DND-41 (cell line): ENCODE data around the gene CAMK1.

Experiments
- EZH2 ChIP-seq: IDR thresholded peaks from 3 replicates; pipeline ENCODE4 v1.6.1; 2012; ENCODE audit warnings: borderline replicate concordance, low read depth, mild to moderate bottlenecking, moderate library complexity, low read length, inconsistent platforms; ENCODE audit not compliant: severe bottlenecking
- TF ChIP-seq, protein P1 (sequence below): IDR thresholded peaks from 2 replicates; pipeline ENCODE4 v1.5.1; 2012; ENCODE audit warnings: borderline replicate concordance, low read length, moderate library complexity, mild to moderate bottlenecking; ENCODE audit not compliant: poor library complexity, severe bottlenecking; ENCODE audit errors: extremely low read depth

DNA sequence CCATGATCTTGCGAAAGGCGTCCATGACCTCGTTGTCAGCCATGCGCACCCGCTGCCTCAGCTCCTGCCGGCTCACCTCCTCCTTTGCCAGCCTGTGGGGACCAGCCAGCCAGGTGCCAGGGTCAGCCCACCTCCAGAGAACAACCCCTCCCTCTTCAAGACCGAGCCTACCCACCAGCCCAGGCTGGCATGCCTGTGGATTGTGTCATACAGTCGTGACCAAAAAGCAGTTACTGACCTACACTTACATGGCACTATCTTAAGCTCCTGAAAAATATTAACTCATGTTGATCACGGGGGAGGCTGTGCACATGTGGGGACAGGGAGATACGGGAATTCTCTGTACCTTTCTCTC, 10.7 kb upstream of the CAMK1 start:
- TF ChIP-seq, protein P1, sequence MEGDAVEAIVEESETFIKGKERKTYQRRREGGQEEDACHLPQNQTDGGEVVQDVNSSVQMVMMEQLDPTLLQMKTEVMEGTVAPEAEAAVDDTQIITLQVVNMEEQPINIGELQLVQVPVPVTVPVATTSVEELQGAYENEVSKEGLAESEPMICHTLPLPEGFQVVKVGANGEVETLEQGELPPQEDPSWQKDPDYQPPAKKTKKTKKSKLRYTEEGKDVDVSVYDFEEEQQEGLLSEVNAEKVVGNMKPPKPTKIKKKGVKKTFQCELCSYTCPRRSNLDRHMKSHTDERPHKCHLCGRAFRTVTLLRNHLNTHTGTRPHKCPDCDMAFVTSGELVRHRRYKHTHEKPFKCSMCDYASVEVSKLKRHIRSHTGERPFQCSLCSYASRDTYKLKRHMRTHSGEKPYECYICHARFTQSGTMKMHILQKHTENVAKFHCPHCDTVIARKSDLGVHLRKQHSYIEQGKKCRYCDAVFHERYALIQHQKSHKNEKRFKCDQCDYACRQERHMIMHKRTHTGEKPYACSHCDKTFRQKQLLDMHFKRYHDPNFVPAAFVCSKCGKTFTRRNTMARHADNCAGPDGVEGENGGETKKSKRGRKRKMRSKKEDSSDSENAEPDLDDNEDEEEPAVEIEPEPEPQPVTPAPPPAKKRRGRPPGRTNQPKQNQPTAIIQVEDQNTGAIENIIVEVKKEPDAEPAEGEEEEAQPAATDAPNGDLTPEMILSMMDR: no peak
- TF ChIP-seq EZH2: no peak
